Measurements from ENCODE around the gene SUPT4H1.

DNA sequence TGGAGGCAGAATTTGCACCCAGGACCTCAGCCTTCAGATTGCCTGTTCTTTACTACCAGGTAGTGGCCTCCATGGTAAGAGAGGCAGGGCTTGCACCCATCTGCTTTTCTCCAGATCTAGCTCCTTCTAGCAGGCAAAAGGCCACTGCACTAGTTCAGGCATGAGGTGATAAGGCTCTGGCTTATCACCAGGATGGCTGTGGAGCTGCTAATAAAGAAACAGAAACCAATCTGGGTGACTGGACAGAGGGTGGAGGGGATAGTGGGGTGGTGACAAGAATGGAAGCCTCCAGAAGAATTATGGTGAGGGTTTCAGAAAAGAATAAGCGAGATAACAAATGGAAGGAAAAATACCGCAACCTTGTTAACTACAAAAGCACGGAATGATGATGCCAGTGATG, 15.5 kb upstream of the SUPT4H1 start:
- TF ChIP-seq EZH2 (IDR thresholded peaks at IDR 0.05; ENCODE audit: low read length): no peak
- TF ChIP-seq, protein P1, sequence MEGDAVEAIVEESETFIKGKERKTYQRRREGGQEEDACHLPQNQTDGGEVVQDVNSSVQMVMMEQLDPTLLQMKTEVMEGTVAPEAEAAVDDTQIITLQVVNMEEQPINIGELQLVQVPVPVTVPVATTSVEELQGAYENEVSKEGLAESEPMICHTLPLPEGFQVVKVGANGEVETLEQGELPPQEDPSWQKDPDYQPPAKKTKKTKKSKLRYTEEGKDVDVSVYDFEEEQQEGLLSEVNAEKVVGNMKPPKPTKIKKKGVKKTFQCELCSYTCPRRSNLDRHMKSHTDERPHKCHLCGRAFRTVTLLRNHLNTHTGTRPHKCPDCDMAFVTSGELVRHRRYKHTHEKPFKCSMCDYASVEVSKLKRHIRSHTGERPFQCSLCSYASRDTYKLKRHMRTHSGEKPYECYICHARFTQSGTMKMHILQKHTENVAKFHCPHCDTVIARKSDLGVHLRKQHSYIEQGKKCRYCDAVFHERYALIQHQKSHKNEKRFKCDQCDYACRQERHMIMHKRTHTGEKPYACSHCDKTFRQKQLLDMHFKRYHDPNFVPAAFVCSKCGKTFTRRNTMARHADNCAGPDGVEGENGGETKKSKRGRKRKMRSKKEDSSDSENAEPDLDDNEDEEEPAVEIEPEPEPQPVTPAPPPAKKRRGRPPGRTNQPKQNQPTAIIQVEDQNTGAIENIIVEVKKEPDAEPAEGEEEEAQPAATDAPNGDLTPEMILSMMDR (optimal IDR thresholded peaks at IDR 0.05 in 1 of 3, IDR thresholded peaks at IDR 0.05 in 1 of 3, conservative IDR thresholded peaks at IDR 0.05 in 1 of 3; ENCODE audit: extremely low read depth in 1 of 3, insufficient read depth in 2 of 3, low read length in 3 of 3): no peak
